Activated CD8-positive, alpha-beta memory T cell treated with anti-CD3 and anti-CD28 coated beads for 48 hours (primary cell): ENCODE results near the gene ABCB8.
"Not testable (repeated sequence)": the region's sequence is repeated elsewhere in the genome, so short reads cannot be mapped to it uniquely, and the experiment has no call there.

Source experiments
- DNase-seq, 3 experiments: peaks; one replicate each; pipeline ENCODE4 v3.0.0-alpha.2; 2020; ENCODE audit warnings: low read depth in 2 of 3, low spot score in 2 of 3

ABCB8 gene

GRCh38 chr7:151013733-151014497, 14.3 kb upstream of the ABCB8 start:
- DNase-seq: peak; percentile 58 to 74 (median 64)

- no peak for DNase-seq
These were observed 13.3 kb upstream of the ABCB8 start for GRCh38 chr7:151014950-151015349.

- no peak for DNase-seq
These were observed 12.3 kb upstream of the ABCB8 start for GRCh38 chr7:151015967-151016366.

GRCh38 chr7:151016505-151016904, 11.7 kb upstream of the ABCB8 start:
- no peak for DNase-seq

- no peak for DNase-seq
These were observed 11.3 kb upstream of the ABCB8 start for GRCh38 chr7:151016942-151017341.

- DNase-seq: no peak
These were observed 10.8 kb upstream of the ABCB8 start for GRCh38 chr7:151017370-151017952.

- peak; percentile 58 to 79 (median 77) for DNase-seq
These were observed 10.3 kb upstream of the ABCB8 start for GRCh38 chr7:151017953-151018420.

GRCh38 chr7:151018421-151019129, 9.7 kb upstream of the ABCB8 start:
- DNase-seq: no peak

GRCh38 chr7:151019130-151019447, 9.2 kb upstream of the ABCB8 start:
- DNase-seq: no peak

GRCh38 chr7:151020231-151020630, 8.0 kb upstream of the ABCB8 start:
- DNase-seq: no peak

GRCh38 chr7:151023232-151023631, 5.0 kb upstream of the ABCB8 start:
- DNase-seq: no peak

- no peak for DNase-seq
These were observed 3.7 kb upstream of the ABCB8 start, which contains the start of gene ATG9B for GRCh38 chr7:151024435-151025056. Gene ATG9B, minus strand, starts transcription at chr7:151024494. Its CDS starts 71 bp downstream, at chr7:151024423.

GRCh38 chr7:151025924-151026671, 2.2 kb upstream of the ABCB8 start:
- no peak for DNase-seq

- not testable (repeated sequence) for DNase-seq
These were observed 1.2 kb upstream of the ABCB8 start for GRCh38 chr7:151026771-151027727.

- not testable (repeated sequence) for DNase-seq
These were observed 521 bp upstream of the ABCB8 start for GRCh38 chr7:151027728-151028130.

GRCh38 chr7:151028948-151029501, 775 bp downstream of the ABCB8 start:
- no peak for DNase-seq

GRCh38 chr7:151031011-151031410, 2.8 kb downstream of the ABCB8 start:
- no peak for DNase-seq

- no peak for DNase-seq
These were observed 5.0 kb downstream of the ABCB8 start for GRCh38 chr7:151032936-151033863.
